Breast epithelium (tissue), 4 donors: ENCODE results near the gene SLC5A12. TPM values are rescaled to one million over a fixed set of nuclear protein-coding genes. Genes with fewer than 3 reads are reported as not detected.
"Not testable (repeated sequence)": the region's sequence is repeated elsewhere in the genome, so short reads cannot be mapped to it uniquely, and the experiment has no call there.

Experiments
- DNase-seq, 2 donors: peaks; one replicate each; pipeline ENCODE4 v3.0.0-alpha.2; 2019; ENCODE audit warnings: low spot score in 2 of 2
- H3K27ac ChIP-seq, 2 donors: fragments of 200-600 bp; sonication (generic) in 1 of 2; one replicate each; pipeline ENCODE4 v1.5.1; 2016 to 2019; ENCODE audit warnings: mild to moderate bottlenecking in 1 of 2
- H3K27me3 ChIP-seq, 2 donors: fragments of 200-600 bp; sonication (generic) in 1 of 2; one replicate each; pipeline versions ENCODE4 v1.5.1 to v1.6.0; 2017 to 2019; ENCODE audit warnings: control low read depth in 1 of 2, mild to moderate bottlenecking in 1 of 2
- H3K36me3 ChIP-seq: fragments of 200-600 bp; one replicate; pipeline ENCODE4 v1.5.1; 2019
- H3K4me1 ChIP-seq, 2 donors: fragments of 200-600 bp; sonication (generic); one replicate each; pipeline ENCODE4 v1.5.1; 2016 to 2019; ENCODE audit warnings: control low read depth in 1 of 2
- H3K4me3 ChIP-seq, 3 donors: fragments of 200-600 bp; sonication (generic); 1 replicate in 2 of 3; 2 replicates in 1 of 3; pipeline ENCODE4 v1.5.1; 2016 to 2019; ENCODE audit warnings: mild to moderate bottlenecking in 3 of 3, moderate library complexity in 2 of 3
- H3K9me3 ChIP-seq, 2 donors: fragments of 200-600 bp; sonication (generic) in 1 of 2; one replicate each; pipeline ENCODE4 v1.5.1; 2016 to 2019; ENCODE audit warnings: control low read depth in 1 of 2
- POLR2A ChIP-seq: fragments of 450-650 bp; IDR thresholded peaks from one replicate; pipeline ENCODE4 v1.6.1; 2016; ENCODE audit warnings: antibody characterized with exemption, mild to moderate bottlenecking, moderate library complexity
- POLR2AphosphoS5 ChIP-seq, 3 donors: sonication (generic); formaldehyde crosslinking; IDR thresholded peaks; one replicate each; pipeline ENCODE4 v1.6.1; 2017; ENCODE audit warnings: antibody characterized with exemption in 3 of 3
- intact Hi-C: fragments of 100-400 bp; cut with DNase I; formaldehyde crosslinking; loops from one replicate; pipeline ENCODE4 v1.15.1; 2023; ENCODE audit warnings: low total_unique reads
- total RNA-seq, 3 donors: library from RNA; depleted of rRNA; stranded (reverse); fragments of >200 nt; gene quantifications; one replicate each; pipeline ENCODE4 v1.1.0, GENCODE V29; 2016
- TF ChIP-seq, protein P1 (sequence below), 3 donors: fragments of 450-650 bp; IDR thresholded peaks; one replicate each; pipeline ENCODE4 v1.5.1; 2016 to 2017; ENCODE audit warnings: antibody characterized with exemption in 3 of 3, mild to moderate bottlenecking in 3 of 3, moderate library complexity in 3 of 3

SLC5A12 gene
- total RNA-seq, 3 donors from 2014 or later: not detected

GRCh38 chr11:26655287-26655686 lies 66.6 kb downstream of the SLC5A12 start:
- H3K9me3 ChIP-seq: no peaks in the 10 kb centered on the region
- no peak overlapping the region for H3K4me3 ChIP-seq
- no peaks in the 10 kb centered on the region for H3K4me1 ChIP-seq
- H3K27ac ChIP-seq: no peak overlapping the region
- H3K36me3 ChIP-seq: no peaks in the 10 kb centered on the region
- DNase-seq: no peak
- TF ChIP-seq POLR2A: no peak
- H3K27me3 ChIP-seq: no peaks in the 10 kb centered on the region
- intact Hi-C loops: no loop called here

DNA sequence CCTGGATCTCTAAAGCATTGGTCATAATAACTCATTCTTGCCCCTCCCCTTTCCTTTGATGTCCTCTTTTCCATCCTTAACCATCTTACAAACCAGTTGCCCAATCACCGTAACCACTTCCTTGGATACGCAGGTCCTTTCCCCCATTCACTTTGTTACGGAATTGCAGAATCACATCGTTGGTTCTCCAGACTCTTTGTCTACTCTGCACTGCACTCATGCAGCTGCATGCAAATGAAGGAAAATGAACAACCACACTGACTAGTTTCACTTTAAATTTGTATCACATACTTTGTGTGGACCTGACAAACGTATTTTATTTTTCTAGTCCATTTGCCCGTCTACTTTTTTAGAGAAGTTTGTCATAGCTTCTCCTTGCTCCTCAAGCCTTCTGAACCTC lies 69.9 kb downstream of the SLC5A12 start:
- no peaks in the 10 kb centered on the region for H3K36me3 ChIP-seq
- intact Hi-C loops: no loop called here
- H3K9me3 ChIP-seq: no peaks in the 10 kb centered on the region
- H3K4me1 ChIP-seq: no peaks in the 10 kb centered on the region
- H3K4me3 ChIP-seq: no peak overlapping the region
- DNase-seq: no peak
- no peaks in the 10 kb centered on the region for H3K27me3 ChIP-seq
- TF ChIP-seq, protein P1, sequence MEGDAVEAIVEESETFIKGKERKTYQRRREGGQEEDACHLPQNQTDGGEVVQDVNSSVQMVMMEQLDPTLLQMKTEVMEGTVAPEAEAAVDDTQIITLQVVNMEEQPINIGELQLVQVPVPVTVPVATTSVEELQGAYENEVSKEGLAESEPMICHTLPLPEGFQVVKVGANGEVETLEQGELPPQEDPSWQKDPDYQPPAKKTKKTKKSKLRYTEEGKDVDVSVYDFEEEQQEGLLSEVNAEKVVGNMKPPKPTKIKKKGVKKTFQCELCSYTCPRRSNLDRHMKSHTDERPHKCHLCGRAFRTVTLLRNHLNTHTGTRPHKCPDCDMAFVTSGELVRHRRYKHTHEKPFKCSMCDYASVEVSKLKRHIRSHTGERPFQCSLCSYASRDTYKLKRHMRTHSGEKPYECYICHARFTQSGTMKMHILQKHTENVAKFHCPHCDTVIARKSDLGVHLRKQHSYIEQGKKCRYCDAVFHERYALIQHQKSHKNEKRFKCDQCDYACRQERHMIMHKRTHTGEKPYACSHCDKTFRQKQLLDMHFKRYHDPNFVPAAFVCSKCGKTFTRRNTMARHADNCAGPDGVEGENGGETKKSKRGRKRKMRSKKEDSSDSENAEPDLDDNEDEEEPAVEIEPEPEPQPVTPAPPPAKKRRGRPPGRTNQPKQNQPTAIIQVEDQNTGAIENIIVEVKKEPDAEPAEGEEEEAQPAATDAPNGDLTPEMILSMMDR (IDR thresholded peaks at IDR 0.05): no peak
- no peak for TF ChIP-seq POLR2A
- TF ChIP-seq POLR2AphosphoS5 (IDR thresholded peaks at IDR 0.05): no peak
- H3K27ac ChIP-seq: no peak overlapping the region

- DNase-seq: peak in 1 of 2 donors; percentile 39
These were observed 72.0 kb downstream of the SLC5A12 start for GRCh38 chr11:26649884-26650283.

GRCh38 chr11:26643314-26643713 lies 78.5 kb downstream of the SLC5A12 start:
- intact Hi-C loops: not testable (repeated sequence)

More at GRCh38 chr11:26649884-26650283, 72.0 kb downstream of the SLC5A12 start:
- Histone ChIP-seq H3K27ac (no peak overlapping the region), H3K4me1 (no peaks in the 10 kb centered on the region), H3K27me3 (no peaks in the 10 kb centered on the region), H3K9me3 (no peaks in the 10 kb centered on the region), H3K4me3 (no peak overlapping the region), H3K36me3 (no peaks in the 10 kb centered on the region)
- intact Hi-C loops: no loop called here
- no peak for TF ChIP-seq POLR2AphosphoS5 (IDR thresholded peaks at IDR 0.05)
- TF ChIP-seq, protein P1 (IDR thresholded peaks at IDR 0.05): peak; percentile 43 to 61 (median 55)

DNA sequence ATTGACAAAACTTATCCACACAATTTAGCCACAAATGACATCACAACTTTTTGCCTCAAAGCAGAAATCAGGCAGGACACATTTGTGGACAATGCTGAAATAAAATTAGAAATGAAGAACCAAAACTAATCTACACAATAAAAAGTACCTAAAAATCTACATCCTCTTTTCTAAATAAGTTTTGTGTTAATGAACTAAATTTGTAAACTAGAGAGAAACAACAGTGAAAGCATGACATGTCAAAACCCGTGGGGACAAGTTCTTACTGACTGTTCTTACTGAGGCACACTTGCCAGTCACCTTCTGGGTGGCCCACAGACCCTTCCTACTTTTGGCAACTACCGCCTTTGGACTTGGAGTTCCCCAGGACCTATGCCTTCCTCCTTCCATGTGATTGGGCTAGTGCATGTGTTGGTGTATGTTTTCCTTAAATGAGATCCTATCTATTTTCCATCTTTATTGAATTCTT lies 89.1 kb downstream of the SLC5A12 start:
- TF ChIP-seq POLR2A: no peak
- TF ChIP-seq POLR2AphosphoS5 (IDR thresholded peaks at IDR 0.05): no peak
- TF ChIP-seq, protein P1 (IDR thresholded peaks at IDR 0.05): no peak
- Histone ChIP-seq H3K4me3 (no peak overlapping the region), H3K36me3 (no peaks in the 10 kb centered on the region), H3K27ac (no peak overlapping the region), H3K9me3 (no peaks in the 10 kb centered on the region), H3K27me3 (no peaks in the 10 kb centered on the region), H3K4me1 (no peaks in the 10 kb centered on the region)
- intact Hi-C loops: no loop called here
- no peak for DNase-seq

More at GRCh38 chr11:26643314-26643713, 78.5 kb downstream of the SLC5A12 start:
- H3K4me3 ChIP-seq, DNase-seq, H3K36me3 ChIP-seq, H3K9me3 ChIP-seq, H3K4me1 ChIP-seq, H3K27me3 ChIP-seq, H3K27ac ChIP-seq: not testable (repeated sequence)

GRCh38 chr11:26626346-26626745 lies 95.5 kb downstream of the SLC5A12 start:
- H3K36me3 ChIP-seq: no peaks in the 10 kb centered on the region
- no peak overlapping the region for H3K27ac ChIP-seq
- H3K9me3 ChIP-seq: no peaks in the 10 kb centered on the region
- no peak for TF ChIP-seq POLR2A
- TF ChIP-seq, protein P1 (IDR thresholded peaks at IDR 0.05): no peak
- TF ChIP-seq POLR2AphosphoS5 (IDR thresholded peaks at IDR 0.05): no peak
- intact Hi-C loops: no loop called here
- H3K4me3 ChIP-seq: no peak overlapping the region
- DNase-seq: no peak
- no peaks in the 10 kb centered on the region for H3K4me1 ChIP-seq
- H3K27me3 ChIP-seq: no peaks in the 10 kb centered on the region
